Uterus (tissue), 2 donors: ENCODE data around the gene RAB9A.

Experiments used
- CTCF ChIP-seq, 4 experiments: fragments of 200-600 bp in 2 of 4; fragments of 450-650 bp in 2 of 4; sonication (generic) in 2 of 4; IDR thresholded peaks; one replicate each; pipeline ENCODE4 v1.5.1; 2016 to 2019; ENCODE audit warnings: antibody characterized with exemption in 4 of 4, mild to moderate bottlenecking in 2 of 4, moderate library complexity in 1 of 4
- POLR2A ChIP-seq, 2 donors: fragments of 450-650 bp; IDR thresholded peaks; one replicate each; pipeline ENCODE4 v1.6.1; 2016; ENCODE audit warnings: antibody characterized with exemption in 2 of 2, mild to moderate bottlenecking in 1 of 2, moderate library complexity in 1 of 2

- no peak for TF ChIP-seq CTCF (IDR thresholded peaks at IDR 0.05)
- TF ChIP-seq POLR2A (IDR thresholded peaks at IDR 0.05) = no peak
These were observed 43.5 kb downstream of the RAB9A start for GRCh38 chrX:13732246-13733067.
